CD4-positive, alpha-beta T cell treated with Interleukin-4 for 4 hours (primary cell): ENCODE results near the gene NKX2-4.
"Not testable (repeated sequence)": the region's sequence is repeated elsewhere in the genome, so short reads cannot be mapped to it uniquely, and the experiment has no call there.

Experiments
- DNase-seq: peaks from one replicate; pipeline ENCODE4 v3.0.0-alpha.2; 2020

NKX2-4 gene

GRCh38 chr20:21393816-21394519, 3.4 kb downstream of the NKX2-4 start:
- DNase-seq, result no peak

GRCh38 chr20:21393166-21393565, 4.2 kb downstream of the NKX2-4 start:
- DNase-seq, result no peak

GRCh38 chr20:21391972-21392352, 5.4 kb downstream of the NKX2-4 start:
- no peak for DNase-seq

- no peak for DNase-seq
Measured at GRCh38 chr20:21391185-21391971, 5.9 kb downstream of the NKX2-4 start.

- no peak for DNase-seq
Measured at GRCh38 chr20:21390768-21391167, 6.6 kb downstream of the NKX2-4 start.

GRCh38 chr20:21389368-21389767, 8.0 kb downstream of the NKX2-4 start:
- no peak for DNase-seq

- no peak for DNase-seq
Measured at GRCh38 chr20:21388566-21388965, 8.8 kb downstream of the NKX2-4 start.

- no peak for DNase-seq
Measured at GRCh38 chr20:21387528-21387927, 9.8 kb downstream of the NKX2-4 start.

GRCh38 chr20:21386111-21386510, 11.2 kb downstream of the NKX2-4 start:
- DNase-seq, result no peak

GRCh38 chr20:21384308-21384892, 12.9 kb downstream of the NKX2-4 start:
- no peak for DNase-seq

GRCh38 chr20:21381619-21382018, 15.7 kb downstream of the NKX2-4 start:
- DNase-seq, result no peak

- no peak for DNase-seq
Measured at GRCh38 chr20:21380711-21381110, 16.6 kb downstream of the NKX2-4 start.

- DNase-seq, result no peak
Measured at GRCh38 chr20:21378259-21378658, 19.1 kb downstream of the NKX2-4 start.

GRCh38 chr20:21377701-21378100, 19.6 kb downstream of the NKX2-4 start:
- DNase-seq, result no peak

GRCh38 chr20:21376626-21377025, 20.7 kb downstream of the NKX2-4 start:
- DNase-seq, result no peak

GRCh38 chr20:21373436-21373835, 23.9 kb downstream of the NKX2-4 start:
- DNase-seq, result no peak

- no peak for DNase-seq
Measured at GRCh38 chr20:21372016-21372415, 25.3 kb downstream of the NKX2-4 start.

- no peak for DNase-seq
Measured at GRCh38 chr20:21371193-21371592, 26.1 kb downstream of the NKX2-4 start.

GRCh38 chr20:21368791-21369190, 28.5 kb downstream of the NKX2-4 start:
- DNase-seq, result no peak

GRCh38 chr20:21366273-21366672, 31.1 kb downstream of the NKX2-4 start:
- DNase-seq, result not testable (repeated sequence)

- DNase-seq, result no peak
Measured at GRCh38 chr20:21365771-21366170, 31.6 kb downstream of the NKX2-4 start.

GRCh38 chr20:21364413-21364812, 32.9 kb downstream of the NKX2-4 start:
- no peak for DNase-seq

- no peak for DNase-seq
Measured at GRCh38 chr20:21361266-21361665, 36.1 kb downstream of the NKX2-4 start.

- DNase-seq, result no peak
Measured at GRCh38 chr20:21360705-21361104, 36.6 kb downstream of the NKX2-4 start.
